SJCRH30 (cell line): ENCODE measurements around the gene LAMA1. TPM values are rescaled to one million over a fixed set of nuclear protein-coding genes. Genes with fewer than 3 reads are reported as not detected.

Source experiments
- DNase-seq, 2 experiments: peaks; one replicate each; pipeline ENCODE4 v3.0.0-alpha.2; 2015 to 2020
- H3K27ac ChIP-seq: fragments of 250-450 bp; sonication (Bioruptor Pico); 2 replicates; pipeline ENCODE4 v1.5.1; 2020; ENCODE audit warnings: mild to moderate bottlenecking, moderate library complexity
- H3K27me3 ChIP-seq: fragments of 250-450 bp; sonication (Bioruptor Pico); 2 replicates; pipeline ENCODE4 v1.5.1; 2020; ENCODE audit warnings: mild to moderate bottlenecking, moderate library complexity
- H3K36me3 ChIP-seq: fragments of 250-450 bp; sonication (Bioruptor Pico); 2 replicates; pipeline ENCODE4 v1.5.1; 2020; ENCODE audit warnings: mild to moderate bottlenecking, moderate library complexity
- H3K4me1 ChIP-seq: fragments of 250-450 bp; sonication (Bioruptor Pico); 2 replicates; pipeline ENCODE4 v1.5.1; 2020; ENCODE audit warnings: mild to moderate bottlenecking, moderate library complexity
- H3K4me3 ChIP-seq: fragments of 250-450 bp; sonication (Bioruptor Pico); 2 replicates; pipeline ENCODE4 v1.5.1; 2020; ENCODE audit warnings: mild to moderate bottlenecking, moderate library complexity
- H3K9me3 ChIP-seq: fragments of 250-450 bp; sonication (Bioruptor Pico); replicated peaks from 2 replicates; pipeline ENCODE4 v1.5.1; 2020; ENCODE audit warnings: mild to moderate bottlenecking, moderate library complexity
- total RNA-seq: library from RNA; depleted of rRNA; stranded (reverse); fragments of >200 nt; shearing (Covaris generic); gene quantifications from 2 replicates; pipeline ENCODE4 v1.2.3, GENCODE V29; 2014

Gene LAMA1
- total RNA-seq, 1 experiment from 2014 or later, result 12.0 TPM

DNA sequence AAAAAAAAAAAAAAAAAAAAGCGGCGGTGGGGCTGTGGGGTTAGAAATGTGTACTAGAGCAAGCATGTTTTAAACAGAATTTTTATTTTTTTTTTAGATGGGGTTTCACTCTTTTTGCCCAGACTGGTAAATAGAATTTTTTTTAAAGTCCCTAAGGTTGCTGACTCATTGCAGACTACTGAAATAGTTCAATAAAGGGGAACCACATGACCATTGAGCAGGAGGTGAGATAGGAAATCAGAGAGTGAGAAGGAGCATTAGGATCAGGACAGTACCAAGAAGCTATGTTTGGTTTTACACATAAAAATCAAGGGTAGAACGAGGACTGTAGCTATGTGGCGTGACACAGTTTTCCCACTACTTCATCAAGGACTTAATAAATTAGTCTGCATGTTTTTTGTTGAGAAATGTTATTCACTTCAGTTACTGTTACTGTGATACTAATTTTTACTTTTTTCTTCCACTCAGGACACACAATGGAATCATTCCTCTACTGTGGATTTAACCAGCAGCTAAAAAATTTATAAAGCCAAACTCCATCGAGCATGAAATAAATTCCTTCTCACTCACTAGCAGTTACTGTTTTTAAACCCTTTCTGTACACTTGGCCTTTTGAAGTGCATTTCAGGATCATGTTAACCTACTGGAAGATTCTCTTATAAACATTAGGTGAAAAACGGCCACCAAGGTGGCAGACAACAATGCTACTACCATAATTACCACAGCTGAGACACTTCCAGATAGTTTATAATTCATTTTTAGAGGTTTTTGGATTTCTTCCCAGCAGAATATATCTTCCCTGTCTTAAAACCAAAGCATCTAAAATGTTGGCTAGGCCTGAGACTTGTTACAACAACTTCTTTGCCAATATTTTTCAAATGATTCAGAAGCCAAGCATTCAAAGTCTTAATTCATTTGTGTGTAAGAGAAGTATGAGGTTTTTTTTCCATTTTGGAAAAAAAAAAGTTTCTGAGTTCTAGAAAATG lies 33.2 kb downstream of the LAMA1 start:
- Histone ChIP-seq H3K4me1 (no peaks in the 10 kb centered on the region), H3K9me3 (no peaks in the 10 kb centered on the region), H3K4me3 (no peak overlapping the region), H3K27ac (no peak overlapping the region), H3K36me3 (no peaks in the 10 kb centered on the region), H3K27me3 (no peaks in the 10 kb centered on the region)
- DNase-seq, result no peak

DNA sequence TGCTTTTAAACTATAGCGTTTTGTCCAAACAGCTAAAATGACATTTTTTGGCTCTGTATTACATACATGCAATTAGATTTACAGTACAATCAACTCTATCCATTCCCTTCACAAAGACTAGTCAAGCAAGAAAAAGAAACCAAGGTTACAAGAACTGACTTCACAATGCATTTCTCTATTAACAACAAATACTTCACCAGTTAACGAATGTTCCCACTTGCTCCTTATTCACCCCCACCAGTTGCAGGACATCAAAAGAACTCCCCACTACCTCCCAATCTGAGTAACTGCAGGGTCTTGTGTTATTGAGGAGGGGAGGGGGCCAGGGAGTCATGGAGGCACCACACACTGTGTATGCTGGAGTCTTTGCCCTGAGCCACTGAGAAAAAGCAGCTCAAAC lies 34.9 kb downstream of the LAMA1 start:
- no peak overlapping the region for H3K27ac ChIP-seq
- no peaks in the 10 kb centered on the region for H3K9me3 ChIP-seq
- H3K4me3 ChIP-seq, result no peak overlapping the region
- H3K27me3 ChIP-seq, result no peaks in the 10 kb centered on the region
- H3K4me1 ChIP-seq, result no peaks in the 10 kb centered on the region
- H3K36me3 ChIP-seq, result no peaks in the 10 kb centered on the region
- DNase-seq, result no peak

- no peak for DNase-seq
- Histone ChIP-seq H3K36me3 (no peaks in the 10 kb centered on the region), H3K4me3 (no peak overlapping the region), H3K27ac (no peak overlapping the region), H3K4me1 (no peaks in the 10 kb centered on the region), H3K9me3 (no peaks in the 10 kb centered on the region), H3K27me3 (no peaks in the 10 kb centered on the region)
Measured at GRCh38 chr18:7079231-7079630, 38.4 kb downstream of the LAMA1 start.

GRCh38 chr18:7072593-7072992 lies 45.0 kb downstream of the LAMA1 start:
- Histone ChIP-seq H3K36me3 (no peaks in the 10 kb centered on the region), H3K9me3 (no peaks in the 10 kb centered on the region), H3K27me3 (no peaks in the 10 kb centered on the region), H3K4me1 (no peaks in the 10 kb centered on the region), H3K4me3 (no peak overlapping the region), H3K27ac (no peak overlapping the region)
- no peak for DNase-seq

GRCh38 chr18:7071600-7071999 lies 46.0 kb downstream of the LAMA1 start:
- Histone ChIP-seq H3K4me3 (no peak overlapping the region), H3K27ac (no peak overlapping the region), H3K27me3 (no peaks in the 10 kb centered on the region), H3K36me3 (no peaks in the 10 kb centered on the region), H3K4me1 (no peaks in the 10 kb centered on the region), H3K9me3 (no peaks in the 10 kb centered on the region)
- no peak for DNase-seq

- H3K4me3 ChIP-seq, result no peak overlapping the region
- no peaks in the 10 kb centered on the region for H3K27me3 ChIP-seq
- H3K27ac ChIP-seq, result no peak overlapping the region
- H3K9me3 ChIP-seq, result no peaks in the 10 kb centered on the region
- no peaks in the 10 kb centered on the region for H3K36me3 ChIP-seq
- H3K4me1 ChIP-seq, result no peaks in the 10 kb centered on the region
- no peak for DNase-seq
Measured at GRCh38 chr18:7070466-7070865, 47.1 kb downstream of the LAMA1 start.

GRCh38 chr18:7068871-7069590 lies 48.6 kb downstream of the LAMA1 start:
- Histone ChIP-seq H3K27me3 (no peaks in the 10 kb centered on the region), H3K9me3 (no peaks in the 10 kb centered on the region)
- no peak for DNase-seq

GRCh38 chr18:7066965-7067555 lies 50.5 kb downstream of the LAMA1 start:
- Histone ChIP-seq H3K4me3 (no peak overlapping the region), H3K4me1 (no peaks in the 10 kb centered on the region), H3K27ac (no peak overlapping the region), H3K36me3 (no peaks in the 10 kb centered on the region), H3K9me3 (no peaks in the 10 kb centered on the region), H3K27me3 (no peaks in the 10 kb centered on the region)
- DNase-seq, result no peak

More at GRCh38 chr18:7068871-7069590, 48.6 kb downstream of the LAMA1 start:
- Histone ChIP-seq H3K27ac (no peak overlapping the region), H3K4me1 (no peaks in the 10 kb centered on the region), H3K36me3 (no peaks in the 10 kb centered on the region), H3K4me3 (no peak overlapping the region)

DNA sequence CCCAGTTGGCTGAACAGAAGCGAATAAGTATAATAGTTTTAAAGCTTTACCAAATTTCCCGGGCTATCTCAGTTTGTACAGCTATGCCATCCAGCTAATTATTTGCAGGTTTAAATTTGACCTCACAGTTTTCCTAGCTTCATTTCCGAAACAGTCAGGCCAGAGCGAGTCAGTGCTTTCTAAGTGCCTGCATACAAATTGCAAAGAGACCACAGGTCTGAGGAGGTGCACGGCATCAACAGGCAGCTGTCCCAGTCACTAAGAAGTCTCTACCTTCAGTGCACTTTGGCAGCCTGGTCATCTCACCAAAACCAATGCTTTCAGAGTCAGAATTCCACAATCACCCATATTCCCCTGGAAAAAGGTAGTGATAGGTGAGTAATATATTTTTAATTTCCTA lies 51.9 kb downstream of the LAMA1 start:
- peak in 1 of 2 experiments; percentile 9 for DNase-seq
- Histone ChIP-seq H3K9me3 (no peaks in the 10 kb centered on the region), H3K27me3 (no peaks in the 10 kb centered on the region), H3K4me3 (no peak overlapping the region), H3K4me1 (no peaks in the 10 kb centered on the region), H3K36me3 (no peaks in the 10 kb centered on the region), H3K27ac (no peak overlapping the region)

DNA sequence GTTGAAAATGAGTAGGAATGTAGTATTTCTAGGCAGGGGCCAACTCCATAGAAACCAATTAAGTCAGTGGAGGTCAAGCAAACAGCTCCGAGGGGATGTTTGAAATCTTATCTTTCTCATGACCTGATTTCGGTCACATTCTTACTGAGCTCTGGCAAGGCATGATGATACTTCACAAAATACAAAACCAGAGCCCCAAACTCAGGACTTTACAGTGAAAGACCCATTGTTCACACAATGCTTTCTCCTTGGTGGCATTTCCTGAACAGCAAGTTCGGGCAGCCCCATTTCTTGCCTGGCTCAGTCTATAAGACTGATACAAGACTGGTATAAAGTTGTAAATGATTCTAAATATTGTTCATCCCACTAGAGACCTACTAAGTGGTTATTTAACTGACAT lies 53.3 kb downstream of the LAMA1 start:
- Histone ChIP-seq H3K27me3 (no peaks in the 10 kb centered on the region), H3K9me3 (no peaks in the 10 kb centered on the region), H3K4me3 (no peak overlapping the region), H3K27ac (no peak overlapping the region), H3K36me3 (no peaks in the 10 kb centered on the region), H3K4me1 (no peaks in the 10 kb centered on the region; the same call in 1 of the 2 replicates)
- DNase-seq, result no peak

- H3K36me3 ChIP-seq, result no peaks in the 10 kb centered on the region
- DNase-seq, result no peak
- no peaks in the 10 kb centered on the region; the same call in 1 of the 2 replicates for H3K4me1 ChIP-seq
- no peaks in the 10 kb centered on the region for H3K27me3 ChIP-seq
- no peak overlapping the region for H3K4me3 ChIP-seq
- H3K27ac ChIP-seq, result no peak overlapping the region
- no peaks in the 10 kb centered on the region for H3K9me3 ChIP-seq
Measured at GRCh38 chr18:7062811-7063210, 54.8 kb downstream of the LAMA1 start.

GRCh38 chr18:7062236-7062635 lies 55.4 kb downstream of the LAMA1 start:
- no peak overlapping the region for H3K4me3 ChIP-seq
- H3K9me3 ChIP-seq, result no peaks in the 10 kb centered on the region
- no peak overlapping the region for H3K27ac ChIP-seq
- DNase-seq, result no peak
- no peaks in the 10 kb centered on the region for H3K36me3 ChIP-seq
- H3K27me3 ChIP-seq, result no peaks in the 10 kb centered on the region
- H3K4me1 ChIP-seq, result no peaks in the 10 kb centered on the region; the same call in 1 of the 2 replicates

DNA sequence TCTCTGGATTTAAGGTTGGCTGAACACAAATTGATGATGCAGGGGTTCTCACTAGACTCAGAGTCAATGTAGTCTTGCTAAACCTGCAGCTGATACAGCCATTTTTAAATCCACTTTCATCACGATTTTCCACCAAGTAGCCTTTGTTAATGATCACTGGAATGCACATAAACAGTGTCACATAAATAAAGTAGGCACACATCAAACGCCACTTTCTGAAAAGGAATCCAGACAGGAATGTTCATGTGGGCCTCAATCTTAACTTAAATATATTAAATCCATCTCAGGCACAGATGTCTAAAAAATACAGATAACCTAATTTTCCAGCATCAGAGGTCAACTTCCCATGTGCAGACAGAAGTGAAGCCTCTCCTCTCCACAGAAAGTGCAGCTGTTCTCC lies 58.3 kb downstream of the LAMA1 start:
- peak; percentile 3 to 28 for DNase-seq
- Histone ChIP-seq H3K36me3 (no peaks in the 10 kb centered on the region), H3K27ac (no peak overlapping the region), H3K4me3 (no peak overlapping the region), H3K4me1 (no peaks in the 10 kb centered on the region; the same call in 1 of the 2 replicates), H3K9me3 (no peaks in the 10 kb centered on the region), H3K27me3 (no peaks in the 10 kb centered on the region)

GRCh38 chr18:7056026-7056425 lies 61.6 kb downstream of the LAMA1 start:
- H3K9me3 ChIP-seq, result no peaks in the 10 kb centered on the region
- no peak for DNase-seq

GRCh38 chr18:7049951-7050350 lies 67.6 kb downstream of the LAMA1 start:
- H3K4me1 ChIP-seq, result no peaks in the 10 kb centered on the region
- H3K27me3 ChIP-seq, result no peaks in the 10 kb centered on the region
- no peak overlapping the region for H3K27ac ChIP-seq
- H3K9me3 ChIP-seq, result no peaks in the 10 kb centered on the region
- no peak for DNase-seq
- no peaks in the 10 kb centered on the region for H3K36me3 ChIP-seq
- no peak overlapping the region for H3K4me3 ChIP-seq

More at GRCh38 chr18:7056026-7056425, 61.6 kb downstream of the LAMA1 start:
- H3K4me1 ChIP-seq, result no peaks in the 10 kb centered on the region; the same call in 1 of the 2 replicates
- H3K27ac ChIP-seq, result no peak overlapping the region
- no peaks in the 10 kb centered on the region for H3K36me3 ChIP-seq
- no peak overlapping the region for H3K4me3 ChIP-seq
- H3K27me3 ChIP-seq, result no peaks in the 10 kb centered on the region
